Measurements from ENCODE around the gene CABLES2.

Gene CABLES2

DNA sequence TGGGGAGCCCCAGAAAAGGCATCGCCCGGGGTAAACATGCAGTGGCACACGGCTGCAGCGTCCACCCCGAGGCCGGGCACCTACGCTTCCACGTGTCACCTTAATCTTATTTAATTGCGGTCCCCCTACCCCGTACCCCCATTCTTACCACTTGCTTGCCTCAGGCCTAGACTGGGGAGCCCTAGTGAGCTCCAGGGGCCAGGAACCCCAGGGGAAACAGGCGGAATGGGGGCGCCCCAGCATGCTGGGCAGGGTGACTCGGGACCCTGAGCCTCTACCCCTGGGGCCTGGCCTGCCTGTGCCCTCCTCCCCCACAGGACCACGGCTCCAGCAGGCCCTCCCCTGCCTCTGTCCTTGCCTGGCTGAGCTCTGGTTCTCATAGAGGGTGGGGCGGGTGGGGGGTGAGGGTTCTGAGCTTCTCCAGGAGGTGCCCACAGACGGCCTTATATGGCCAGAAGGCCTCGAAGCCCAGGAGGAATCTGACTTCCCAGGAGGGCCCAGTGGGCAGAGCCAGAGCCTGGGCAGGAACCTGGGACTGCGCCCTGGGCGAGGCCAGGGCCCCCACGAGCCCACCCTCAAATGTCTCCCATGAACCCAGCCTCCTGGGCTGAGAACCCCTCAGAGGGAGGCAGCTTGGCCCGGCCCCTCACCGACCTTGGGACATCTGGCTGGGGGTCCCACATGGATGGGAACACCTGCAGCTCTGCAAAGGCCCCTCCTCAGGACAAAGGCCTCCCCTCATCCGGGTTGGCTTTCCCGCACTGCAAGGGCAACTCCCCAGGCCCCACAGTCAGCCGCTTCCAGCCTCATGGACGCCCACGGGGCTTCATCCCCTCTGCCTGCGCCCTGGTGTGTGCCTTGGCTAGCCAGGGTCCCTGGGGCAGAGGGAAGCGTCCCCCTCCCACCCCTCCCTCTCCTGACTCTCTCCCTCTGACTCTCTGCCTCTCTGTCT, 34.8 kb downstream of the CABLES2 start:
- H3K27ac Mint-ChIP-seq = no peak overlapping the region

DNA sequence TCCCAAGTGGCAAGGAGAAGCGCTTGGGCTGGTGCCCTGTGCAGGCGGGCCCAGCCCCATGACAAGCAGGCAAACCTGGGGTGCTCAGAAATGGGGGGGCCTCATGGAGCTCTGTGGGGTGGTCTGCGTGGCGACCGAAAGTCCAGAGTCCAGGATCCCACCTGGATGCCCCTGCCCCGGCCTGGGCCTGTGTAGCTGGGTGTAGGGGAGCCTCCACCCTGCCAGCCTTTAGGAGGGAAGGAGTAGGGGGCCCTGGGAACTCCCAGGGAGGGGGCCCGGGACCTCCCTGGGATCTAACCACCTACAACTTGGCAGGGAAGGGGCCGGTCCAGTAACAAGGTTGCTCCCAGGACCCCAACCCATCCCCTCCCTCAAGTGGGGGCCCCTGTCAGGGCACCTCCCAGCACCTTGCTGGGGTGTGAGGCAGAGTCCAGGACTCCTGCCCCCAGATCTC, 35.5 kb downstream of the CABLES2 start:
- Mint-ChIP-seq H3K4me1 (ENCODE audit: low read depth) (no peaks in the 10 kb centered on the region), H3K4me3 (no peak overlapping the region), H3K27ac (no peak overlapping the region), H3K27me3 (ENCODE audit: low read depth) (peaks cover 22% of the 10 kb centered on the region), H3K36me3 (ENCODE audit: low read depth) (no peaks in the 10 kb centered on the region), H3K9me3 (no peaks in the 10 kb centered on the region)

More for the DNA sequence above, 34.8 kb downstream of the CABLES2 start:
- Mint-ChIP-seq H3K27me3 (ENCODE audit: low read depth) (peaks cover 22% of the 10 kb centered on the region), H3K36me3 (ENCODE audit: low read depth) (no peaks in the 10 kb centered on the region), H3K4me1 (ENCODE audit: low read depth) (no peaks in the 10 kb centered on the region), H3K4me3 (no peak overlapping the region), H3K9me3 (no peaks in the 10 kb centered on the region)

DNA sequence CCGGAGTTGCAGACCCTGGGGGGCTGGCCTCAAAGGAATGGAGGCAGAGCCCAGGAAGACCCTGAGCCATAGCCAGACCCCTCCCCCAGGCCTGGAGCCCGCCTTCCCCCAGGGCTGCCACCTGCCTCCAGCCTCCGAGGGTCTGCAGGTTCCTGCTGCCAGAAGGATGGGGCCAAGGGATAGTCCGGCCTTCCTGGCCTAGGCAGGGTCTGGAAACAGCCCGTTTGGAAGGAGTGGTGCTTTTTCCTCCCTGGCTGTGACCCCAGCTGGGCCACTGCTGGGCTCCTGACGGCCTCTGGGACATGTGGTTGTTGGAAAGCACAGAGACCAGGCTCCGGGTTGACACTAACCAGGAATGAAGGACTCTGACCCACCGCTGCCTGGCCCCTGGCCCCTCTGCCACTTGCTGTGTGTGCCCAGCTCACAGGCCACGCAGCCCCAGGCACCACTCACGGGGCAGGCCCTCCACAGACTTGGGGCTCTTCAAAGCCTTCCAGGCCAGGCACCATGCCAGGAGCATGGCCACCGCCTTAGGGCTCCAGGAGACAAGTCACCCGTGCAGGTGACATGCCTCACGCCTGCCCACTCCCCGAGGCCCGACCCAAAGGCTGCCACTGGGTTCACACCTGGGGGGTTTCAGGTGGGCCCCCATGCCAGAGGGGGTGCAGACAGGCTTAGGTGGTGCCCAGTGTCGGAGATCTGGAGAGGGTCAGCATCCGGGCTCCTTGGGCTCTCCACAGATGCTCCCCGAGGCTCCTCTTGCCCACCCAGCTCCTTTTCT, 36.1 kb downstream of the CABLES2 start:
- Mint-ChIP-seq H3K27ac (no peak overlapping the region), H3K27me3 (ENCODE audit: low read depth) (peaks cover 24% of the 10 kb centered on the region), H3K9me3 (no peaks in the 10 kb centered on the region), H3K4me3 (no peak overlapping the region), H3K4me1 (ENCODE audit: low read depth) (no peaks in the 10 kb centered on the region), H3K36me3 (ENCODE audit: low read depth) (no peaks in the 10 kb centered on the region)

DNA sequence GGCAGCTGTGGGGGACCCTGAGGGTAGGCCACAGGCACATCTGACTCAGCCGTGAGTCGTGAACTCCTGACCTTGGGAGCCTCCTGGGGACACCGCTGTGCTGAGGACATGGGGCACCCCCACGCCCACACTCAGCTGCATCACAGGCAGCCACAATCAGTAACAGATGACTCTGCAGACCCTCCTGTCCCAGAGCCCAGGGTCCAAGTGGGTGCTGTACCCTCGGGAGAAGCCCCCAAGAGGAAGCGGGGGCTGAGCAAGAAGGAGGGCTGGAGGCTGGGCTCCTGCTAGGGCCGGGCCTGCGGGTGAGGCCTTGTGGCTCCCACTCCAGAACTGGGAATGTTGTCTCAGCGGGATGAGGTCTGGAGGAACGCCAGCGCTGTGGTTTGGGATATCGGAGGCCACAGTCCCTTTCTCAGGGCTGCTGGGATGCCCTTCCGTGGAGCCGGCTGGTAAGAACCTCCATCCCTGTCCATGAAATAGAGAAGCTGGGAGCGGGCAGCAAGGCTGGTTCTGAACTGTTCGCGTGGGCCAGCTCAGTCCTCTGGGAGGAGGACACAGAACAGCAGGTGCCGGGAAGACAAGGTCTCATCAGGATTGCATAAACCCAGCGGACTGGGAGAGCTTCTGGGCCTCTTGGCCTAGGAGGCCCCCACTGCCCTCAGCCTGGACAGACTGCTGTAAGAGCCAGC, 36.8 kb downstream of the CABLES2 start:
- Mint-ChIP-seq H3K36me3 (ENCODE audit: low read depth) (no peaks in the 10 kb centered on the region), H3K9me3 (no peaks in the 10 kb centered on the region), H3K27me3 (ENCODE audit: low read depth) (peaks cover 29% of the 10 kb centered on the region), H3K4me3 (no peak overlapping the region), H3K4me1 (ENCODE audit: low read depth) (no peaks in the 10 kb centered on the region), H3K27ac (no peak overlapping the region)

DNA sequence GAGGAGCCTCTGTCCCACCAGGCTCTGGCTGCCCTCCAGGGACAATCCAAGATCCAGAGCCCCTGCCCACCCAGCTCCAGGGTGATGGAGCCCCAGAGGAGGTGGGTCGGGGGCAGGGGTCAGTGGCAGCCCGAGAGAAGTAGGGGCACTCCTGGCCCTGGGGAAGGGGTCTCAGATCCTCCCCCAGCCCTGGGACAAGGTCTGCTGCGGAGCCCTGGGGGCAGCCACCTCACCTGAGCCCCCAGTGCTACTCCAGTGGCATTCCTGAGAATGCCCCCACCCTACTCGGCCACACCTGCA, 37.3 kb downstream of the CABLES2 start:
- Mint-ChIP-seq H3K36me3 (ENCODE audit: low read depth) (no peaks in the 10 kb centered on the region), H3K27me3 (ENCODE audit: low read depth) (peaks cover 32% of the 10 kb centered on the region), H3K4me1 (ENCODE audit: low read depth) (no peaks in the 10 kb centered on the region), H3K9me3 (no peaks in the 10 kb centered on the region), H3K4me3 (no peak overlapping the region), H3K27ac (no peak overlapping the region)

DNA sequence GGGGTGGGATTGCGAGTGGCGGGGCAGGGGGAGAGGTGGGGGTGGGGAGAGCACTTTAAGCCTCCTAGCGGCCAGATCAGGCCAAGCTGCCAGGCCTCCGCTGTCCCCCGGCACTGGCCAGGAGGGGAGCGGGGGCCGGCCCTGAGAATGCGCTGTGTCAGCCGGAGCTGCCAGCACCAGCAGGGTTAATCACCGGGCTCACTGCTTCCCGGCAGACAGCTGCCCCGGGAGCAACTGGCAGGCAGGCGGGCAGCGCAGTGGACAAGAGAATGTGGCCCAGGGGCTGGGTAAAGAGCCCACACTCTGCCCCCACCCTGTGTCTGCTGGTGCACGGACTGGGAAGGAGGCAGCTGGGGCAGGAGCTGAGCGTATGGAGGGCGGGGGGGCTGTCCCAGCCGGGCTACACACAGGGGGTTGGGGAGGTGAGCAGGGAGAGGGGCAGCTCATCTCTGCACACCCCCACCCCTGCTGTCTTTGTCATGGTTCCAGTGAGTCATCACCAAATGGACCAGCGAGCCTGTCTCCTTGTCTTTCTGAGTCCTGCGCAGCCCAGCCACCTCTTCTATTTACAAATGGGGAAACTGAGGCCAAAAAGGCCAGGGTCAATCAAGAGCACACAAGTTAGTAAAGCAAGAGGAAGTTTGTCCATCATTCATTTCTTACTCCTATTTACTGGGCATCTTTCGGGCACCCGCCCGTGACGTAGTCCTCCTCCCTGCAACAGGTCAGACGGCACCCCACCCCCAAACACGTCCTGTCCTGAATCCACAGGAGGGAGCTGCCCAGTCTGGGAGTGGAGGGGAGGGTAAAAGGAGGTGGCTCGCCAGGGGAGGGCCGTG, 37.9 kb downstream of the CABLES2 start:
- no peaks in the 10 kb centered on the region for H3K9me3 Mint-ChIP-seq
- H3K27ac Mint-ChIP-seq = no peak overlapping the region
- peaks cover 32% of the 10 kb centered on the region for H3K27me3 Mint-ChIP-seq (ENCODE audit: low read depth)
- H3K4me1 Mint-ChIP-seq (ENCODE audit: low read depth) = no peaks in the 10 kb centered on the region
- H3K36me3 Mint-ChIP-seq (ENCODE audit: low read depth) = no peaks in the 10 kb centered on the region
- no peak overlapping the region for H3K4me3 Mint-ChIP-seq

DNA sequence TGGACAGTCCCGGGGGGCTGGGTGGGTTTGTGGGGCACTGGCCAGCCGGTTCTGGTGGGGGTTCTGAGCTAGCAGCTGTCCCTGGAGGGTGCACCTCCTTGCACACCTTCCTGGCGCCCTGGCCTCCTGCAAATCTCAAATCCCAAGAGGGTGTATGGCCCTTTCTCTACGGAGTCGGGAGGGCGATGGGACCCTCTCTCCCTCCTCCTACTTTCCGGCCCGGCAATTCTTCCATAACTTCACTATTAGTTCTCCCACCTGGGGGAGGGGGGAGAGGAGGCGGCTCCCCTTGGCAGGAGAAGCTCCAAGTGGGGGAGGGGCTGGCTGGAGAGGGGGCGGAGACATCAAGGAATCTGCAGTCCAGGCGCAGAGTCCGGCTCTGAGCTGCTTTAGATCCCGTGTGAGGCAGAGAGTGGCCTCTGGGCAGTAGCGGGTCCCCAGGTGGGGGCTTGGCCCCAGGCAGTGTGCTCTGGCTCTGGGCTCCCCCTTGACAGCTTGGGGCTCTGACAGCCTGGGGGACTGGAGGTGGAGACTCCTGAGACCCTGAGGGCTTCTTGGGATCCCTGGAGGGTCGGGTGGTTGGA, 38.6 kb downstream of the CABLES2 start:
- no peaks in the 10 kb centered on the region for H3K4me1 Mint-ChIP-seq (ENCODE audit: low read depth)
- no peak overlapping the region for H3K4me3 Mint-ChIP-seq
- H3K9me3 Mint-ChIP-seq = no peaks in the 10 kb centered on the region
- H3K27ac Mint-ChIP-seq = no peak overlapping the region
- no peaks in the 10 kb centered on the region for H3K36me3 Mint-ChIP-seq (ENCODE audit: low read depth)
- H3K27me3 Mint-ChIP-seq (ENCODE audit: low read depth) = peaks cover 32% of the 10 kb centered on the region

DNA sequence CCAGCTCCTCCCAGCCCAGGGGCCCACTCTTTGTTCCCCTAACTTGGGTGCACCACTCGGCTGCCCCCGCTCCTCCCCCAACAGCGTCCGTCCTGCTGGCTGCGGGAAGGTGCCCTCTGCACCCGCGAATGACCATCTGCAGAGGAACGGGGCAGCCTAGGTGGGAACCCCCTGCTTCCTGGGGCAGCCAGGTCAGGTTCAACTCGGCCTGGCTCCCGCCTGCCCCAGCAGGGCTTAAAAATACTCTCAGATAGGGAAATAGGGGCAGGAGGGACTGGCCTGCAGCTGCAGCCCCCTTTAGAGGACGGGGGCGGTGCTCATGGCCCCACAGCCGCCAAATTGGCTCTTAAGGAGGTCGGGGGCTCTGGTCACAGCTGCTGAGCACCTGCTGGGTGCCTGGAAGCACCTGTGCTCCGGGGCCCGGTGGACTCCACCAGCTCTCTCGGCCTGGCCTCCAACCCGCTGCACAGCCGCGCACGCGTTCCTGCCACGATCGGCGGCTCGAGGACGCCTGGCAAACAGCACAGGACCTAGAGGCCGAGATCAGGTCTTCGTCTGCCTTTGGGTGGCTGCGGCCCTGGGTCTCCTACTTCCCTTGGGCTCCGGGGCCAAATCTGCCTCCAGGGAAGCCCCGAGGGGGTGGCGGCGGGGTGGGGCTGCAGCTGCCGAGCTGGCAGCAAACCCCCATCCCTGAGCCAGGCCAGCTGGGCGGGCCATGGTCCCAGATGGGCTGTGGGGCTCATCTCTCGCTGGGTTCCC, 39.3 kb downstream of the CABLES2 start:
- Mint-ChIP-seq H3K4me1 (ENCODE audit: low read depth) (no peaks in the 10 kb centered on the region), H3K27me3 (ENCODE audit: low read depth) (peaks cover 29% of the 10 kb centered on the region), H3K9me3 (no peaks in the 10 kb centered on the region), H3K4me3 (peak overlapping the region; percentile 31), H3K36me3 (ENCODE audit: low read depth) (no peaks in the 10 kb centered on the region), H3K27ac (no peak overlapping the region)

DNA sequence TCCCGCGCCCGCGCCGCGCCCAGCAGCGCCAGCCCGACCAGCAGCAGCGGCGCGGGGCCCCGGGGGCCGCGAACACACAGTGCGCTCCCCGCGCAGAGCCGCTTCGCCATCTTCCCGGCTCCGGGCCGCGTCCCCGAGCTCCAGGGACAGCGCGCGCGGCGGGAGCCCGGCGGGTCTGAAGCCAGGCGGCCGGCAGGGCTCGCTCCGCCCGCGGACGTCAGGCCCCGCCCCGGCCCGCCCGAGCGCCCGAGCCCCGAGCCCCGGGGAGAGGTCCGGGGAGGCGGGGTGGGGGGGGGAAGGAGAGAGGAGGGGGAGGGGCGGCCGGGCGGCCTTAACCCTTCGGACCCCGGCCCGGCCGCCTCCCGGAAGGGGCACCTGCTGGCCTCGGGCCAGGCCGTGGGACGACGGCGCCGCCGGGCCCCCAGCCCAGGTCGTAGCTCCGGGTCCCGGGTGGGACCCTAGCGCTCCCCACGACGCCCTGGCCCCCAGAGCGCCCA, 39.9 kb downstream of the CABLES2 start, which contains the start of gene LAMA5:
LAMA5 (minus strand) TSS at position 177 of the 497 bp plus-strand sequence; CDS start at position 110, 67 bp downstream.
- H3K9me3 Mint-ChIP-seq = no peaks in the 10 kb centered on the region
- H3K4me1 Mint-ChIP-seq (ENCODE audit: low read depth) = no peaks in the 10 kb centered on the region
- peak within 1 kb of the TSS; percentile 31 for H3K4me3 Mint-ChIP-seq
- H3K27me3 Mint-ChIP-seq (ENCODE audit: low read depth) = peaks cover 27% of the 10 kb centered on the region
- no peaks in the 10 kb centered on the region for H3K36me3 Mint-ChIP-seq (ENCODE audit: low read depth)
- H3K27ac Mint-ChIP-seq = no peak within 1 kb of the TSS

DNA sequence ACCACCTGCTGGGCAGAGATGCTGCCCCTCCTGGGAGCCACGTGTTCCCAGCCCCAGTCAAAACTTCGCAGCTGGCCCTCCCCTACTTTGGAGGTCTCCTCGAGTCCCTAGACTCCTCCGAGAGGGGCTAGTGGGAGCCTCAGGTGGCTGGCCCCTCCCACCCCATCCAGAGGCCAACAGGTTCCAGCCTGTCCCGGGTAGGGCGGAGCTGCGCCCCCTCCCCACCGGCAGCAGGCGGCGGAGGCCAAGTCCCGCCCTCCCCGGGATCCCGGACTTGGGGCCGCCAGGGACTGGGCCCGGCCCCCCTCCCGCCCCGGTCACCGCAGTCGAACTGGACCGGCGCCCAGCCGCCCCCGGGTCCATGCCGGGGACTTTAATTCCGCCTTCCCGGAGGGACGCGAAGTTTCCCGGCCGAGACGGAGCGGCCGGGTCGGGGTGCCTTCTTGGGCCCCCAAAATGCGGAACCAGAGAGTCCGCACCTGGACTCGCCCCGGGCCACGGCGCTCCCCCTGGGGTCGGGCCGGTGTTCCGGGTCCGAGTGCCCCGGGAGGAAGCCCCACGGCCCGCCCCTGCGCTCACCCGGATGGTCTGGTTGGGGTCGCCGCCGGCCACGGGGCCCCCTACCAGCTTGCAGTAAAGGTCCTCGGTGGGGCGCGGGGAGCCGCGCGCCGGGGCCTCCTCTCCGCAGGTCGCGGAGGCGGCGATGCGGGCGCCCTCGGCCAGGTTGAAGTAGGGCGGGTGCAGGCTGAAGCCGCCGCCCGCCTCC, 40.5 kb downstream of the CABLES2 start:
- peaks cover 27% of the 10 kb centered on the region for H3K27me3 Mint-ChIP-seq (ENCODE audit: low read depth)
- no peaks in the 10 kb centered on the region for H3K9me3 Mint-ChIP-seq
- H3K27ac Mint-ChIP-seq = no peak overlapping the region
- no peaks in the 10 kb centered on the region for H3K4me1 Mint-ChIP-seq (ENCODE audit: low read depth)
- no peaks in the 10 kb centered on the region for H3K36me3 Mint-ChIP-seq (ENCODE audit: low read depth)
- H3K4me3 Mint-ChIP-seq = no peak overlapping the region

DNA sequence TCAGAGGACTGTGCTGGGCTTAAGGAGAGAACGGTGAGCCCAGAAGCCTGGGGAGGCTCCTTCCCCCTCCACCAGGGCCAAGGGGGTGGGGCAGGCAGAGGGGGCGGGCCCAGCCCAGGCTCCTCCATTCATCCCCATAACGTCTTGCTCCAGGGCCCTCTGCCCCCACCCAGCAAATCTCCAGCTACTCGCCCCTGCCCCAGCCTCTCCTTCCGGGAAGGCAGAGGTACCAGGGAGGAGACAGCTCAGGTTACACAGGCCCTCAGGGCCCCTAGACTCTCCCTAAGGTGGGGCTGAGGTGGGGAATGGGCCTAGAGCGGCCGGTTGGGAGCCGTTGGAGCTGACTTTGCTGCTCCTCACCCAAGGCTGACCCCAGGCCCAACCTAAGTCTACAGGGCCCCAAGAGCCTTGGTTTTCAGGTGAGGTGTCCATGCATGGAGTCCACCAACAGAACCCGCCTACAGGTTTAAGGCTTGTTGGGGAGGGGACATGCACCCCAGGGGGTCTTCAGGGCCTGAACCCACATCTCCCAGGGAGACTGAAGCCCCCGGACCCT, 41.2 kb downstream of the CABLES2 start:
- no peaks in the 10 kb centered on the region for H3K4me1 Mint-ChIP-seq (ENCODE audit: low read depth)
- peaks cover 27% of the 10 kb centered on the region for H3K27me3 Mint-ChIP-seq (ENCODE audit: low read depth)
- no peak overlapping the region for H3K27ac Mint-ChIP-seq
- no peaks in the 10 kb centered on the region for H3K36me3 Mint-ChIP-seq (ENCODE audit: low read depth)
- H3K4me3 Mint-ChIP-seq = no peak overlapping the region
- no peaks in the 10 kb centered on the region for H3K9me3 Mint-ChIP-seq
